Measurements from ENCODE around the gene ZIC1. TPM values are rescaled to one million over a fixed set of nuclear protein-coding genes. Genes with fewer than 3 reads are reported as not detected.

ZIC1 gene
- total RNA-seq, 4 donors from 2014 or later: 1.6 to 2.5 (median 1.7) TPM; not detected in 1

- H3K4me3 ChIP-seq: no peak overlapping the region
- H3K36me3 ChIP-seq: no peaks in the 10 kb centered on the region
- H3K4me1 ChIP-seq: no peaks in the 10 kb centered on the region
- no peaks in the 10 kb centered on the region for H3K9me3 ChIP-seq
- H3K27me3 ChIP-seq: peaks cover 0 to 55% of the 10 kb centered on the region in 2 donors
- TF ChIP-seq, protein P1, sequence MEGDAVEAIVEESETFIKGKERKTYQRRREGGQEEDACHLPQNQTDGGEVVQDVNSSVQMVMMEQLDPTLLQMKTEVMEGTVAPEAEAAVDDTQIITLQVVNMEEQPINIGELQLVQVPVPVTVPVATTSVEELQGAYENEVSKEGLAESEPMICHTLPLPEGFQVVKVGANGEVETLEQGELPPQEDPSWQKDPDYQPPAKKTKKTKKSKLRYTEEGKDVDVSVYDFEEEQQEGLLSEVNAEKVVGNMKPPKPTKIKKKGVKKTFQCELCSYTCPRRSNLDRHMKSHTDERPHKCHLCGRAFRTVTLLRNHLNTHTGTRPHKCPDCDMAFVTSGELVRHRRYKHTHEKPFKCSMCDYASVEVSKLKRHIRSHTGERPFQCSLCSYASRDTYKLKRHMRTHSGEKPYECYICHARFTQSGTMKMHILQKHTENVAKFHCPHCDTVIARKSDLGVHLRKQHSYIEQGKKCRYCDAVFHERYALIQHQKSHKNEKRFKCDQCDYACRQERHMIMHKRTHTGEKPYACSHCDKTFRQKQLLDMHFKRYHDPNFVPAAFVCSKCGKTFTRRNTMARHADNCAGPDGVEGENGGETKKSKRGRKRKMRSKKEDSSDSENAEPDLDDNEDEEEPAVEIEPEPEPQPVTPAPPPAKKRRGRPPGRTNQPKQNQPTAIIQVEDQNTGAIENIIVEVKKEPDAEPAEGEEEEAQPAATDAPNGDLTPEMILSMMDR (IDR thresholded peaks at IDR 0.05): no peak
- no peak for TF ChIP-seq POLR2A (IDR thresholded peaks at IDR 0.05)
- H3K27ac ChIP-seq: no peak overlapping the region
- no peak for DNase-seq
These were observed 25.5 kb upstream of the ZIC1 start for GRCh38 chr3:147383617-147384016.

- Histone ChIP-seq H3K4me1 (no peaks in the 10 kb centered on the region), H3K9me3 (no peaks in the 10 kb centered on the region), H3K36me3 (no peaks in the 10 kb centered on the region), H3K27me3 (peaks cover 0 to 59% of the 10 kb centered on the region in 2 donors), H3K27ac (no peak overlapping the region), H3K4me3 (no peak overlapping the region)
- TF ChIP-seq POLR2A (IDR thresholded peaks at IDR 0.05): no peak
- TF ChIP-seq, protein P1 (IDR thresholded peaks at IDR 0.05): no peak
- no peak for DNase-seq
These were observed 24.7 kb upstream of the ZIC1 start for GRCh38 chr3:147384210-147385058.

GRCh38 chr3:147385059-147386012, 23.8 kb upstream of the ZIC1 start:
- no peaks in the 10 kb centered on the region for H3K9me3 ChIP-seq
- DNase-seq: no peak
- H3K27me3 ChIP-seq: peaks cover 0 to 58% of the 10 kb centered on the region in 2 donors
- no peaks in the 10 kb centered on the region for H3K36me3 ChIP-seq
- TF ChIP-seq, protein P1 (IDR thresholded peaks at IDR 0.05): no peak
- TF ChIP-seq POLR2A (IDR thresholded peaks at IDR 0.05): no peak
- no peaks in the 10 kb centered on the region for H3K4me1 ChIP-seq
- H3K27ac ChIP-seq: no peak overlapping the region
- H3K4me3 ChIP-seq: no peak overlapping the region

DNA sequence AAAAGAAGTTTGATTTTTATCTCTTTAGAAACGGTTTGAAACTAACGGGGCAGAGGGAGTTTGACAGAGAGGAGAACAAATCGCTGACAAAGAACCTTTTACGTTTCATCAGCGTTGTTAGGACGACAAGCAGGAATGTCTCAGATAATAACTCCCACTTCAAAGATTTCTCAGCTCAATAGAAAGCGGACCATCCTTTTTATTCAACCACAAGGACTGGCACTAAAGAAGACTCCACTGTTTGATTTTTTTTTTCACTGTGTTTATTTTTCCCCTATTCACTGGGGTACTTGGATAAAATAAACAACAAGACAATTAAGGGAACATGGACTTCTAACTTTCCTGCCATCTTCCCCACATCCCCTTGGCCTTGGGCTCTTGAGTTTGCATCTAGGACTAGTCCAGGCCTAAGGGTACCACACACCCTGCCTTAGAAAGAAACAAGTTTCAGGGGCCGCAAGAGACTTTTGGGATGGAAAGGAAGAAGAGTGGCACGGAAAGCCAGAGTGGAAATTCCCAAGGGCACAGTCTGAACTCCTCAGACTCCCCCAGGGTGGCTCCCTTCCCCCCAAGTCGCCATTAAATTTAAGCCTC, 21.8 kb upstream of the ZIC1 start:
- Histone ChIP-seq H3K27ac (no peak overlapping the region), H3K4me3 (no peak overlapping the region), H3K27me3 (peaks cover 0 to 65% of the 10 kb centered on the region in 2 donors), H3K9me3 (peaks cover 0 to 6% (median under 1%) of the 10 kb centered on the region in 4 donors), H3K36me3 (no peaks in the 10 kb centered on the region), H3K4me1 (no peaks in the 10 kb centered on the region)
- no peak for TF ChIP-seq POLR2A (IDR thresholded peaks at IDR 0.05)
- TF ChIP-seq, protein P1 (IDR thresholded peaks at IDR 0.05): no peak
- no peak for DNase-seq
